Left lobe of liver (tissue), 2 donors: ENCODE results near the gene FIBP. TPM values are rescaled to one million over a fixed set of nuclear protein-coding genes. Genes with fewer than 3 reads are reported as not detected.

Experiments used
- ATAC-seq: fragments of 200-7000 bp; cut with Tn5 transposase; one replicate; pipeline ENCODE4 v1.9.1; 2020; ENCODE audit warnings: mild to moderate bottlenecking, moderate library complexity
- DNase-seq: peaks from one replicate; pipeline ENCODE4 v3.0.0-alpha.2; 2020; ENCODE audit warnings: low spot score
- total RNA-seq: library from RNA; stranded (reverse); gene quantifications from one replicate; pipeline ENCODE4 v1.2.1, GENCODE V29; 2021
- donor health status: DM: no; HTN: no; CAD: no; lungs with moderate emphysema.
- donor health status: DM: no; HTN: yes; CAD: no.

FIBP gene
- 20.3 TPM for total RNA-seq

DNA sequence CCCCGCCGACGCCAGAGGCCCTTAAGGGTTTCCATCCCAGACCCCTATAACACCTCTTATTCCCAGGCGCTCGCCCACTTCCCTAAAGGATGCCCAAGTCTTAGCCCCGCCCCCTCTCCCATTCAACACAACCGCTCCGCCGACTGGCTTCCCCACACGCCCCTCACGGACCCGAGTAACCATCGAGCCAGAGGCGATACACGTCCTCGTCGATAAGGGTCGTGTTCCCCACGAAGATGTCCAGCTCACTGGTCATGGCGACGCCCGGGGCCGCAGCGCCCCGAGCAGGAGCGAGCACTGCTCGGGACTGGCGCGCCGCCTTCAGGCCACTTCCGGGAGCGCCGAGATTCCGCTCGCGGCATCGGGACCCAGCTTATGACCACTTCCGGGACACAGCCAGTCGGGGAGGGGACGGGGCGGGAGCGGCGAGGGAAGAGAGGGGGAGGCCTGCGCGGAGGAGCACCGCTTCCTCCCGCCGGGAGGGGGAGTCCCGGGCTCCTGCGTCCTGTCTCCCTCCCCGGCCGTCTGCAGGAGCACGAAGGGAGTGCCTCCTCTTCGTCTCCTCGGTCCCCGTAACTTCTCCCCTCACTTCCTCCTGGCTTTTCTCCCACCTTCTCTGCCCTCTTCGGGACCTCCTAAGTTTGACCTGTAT lies at the start of gene FIBP:
TSS of gene FIBP (minus strand) at position 309 of the 652 bp plus-strand sequence. CDS start at position 256, 53 bp downstream.
- DNase-seq, result peak; percentile 97
- peak; percentile 82 for ATAC-seq

DNA sequence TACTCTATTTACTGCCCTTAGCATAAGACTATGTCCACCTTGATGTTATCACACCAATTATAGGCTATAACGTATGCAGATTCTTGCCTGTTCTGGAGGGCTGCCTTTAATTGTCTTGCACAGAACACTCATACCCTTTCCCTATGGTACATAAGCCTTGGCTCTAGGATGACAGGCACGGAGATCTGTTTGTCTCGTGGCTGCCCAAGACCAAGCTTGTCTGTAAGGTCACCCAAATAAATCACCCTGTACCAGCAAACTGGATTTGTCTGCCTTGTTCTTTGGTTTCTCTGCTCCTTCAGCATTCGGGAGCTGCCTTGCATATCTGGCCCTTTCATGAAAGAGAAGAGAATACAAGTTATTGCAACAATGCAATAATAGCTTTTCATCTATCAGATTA lies 49.5 kb upstream of the FIBP start:
- DNase-seq (no peak), ATAC-seq (no peak)

DNA sequence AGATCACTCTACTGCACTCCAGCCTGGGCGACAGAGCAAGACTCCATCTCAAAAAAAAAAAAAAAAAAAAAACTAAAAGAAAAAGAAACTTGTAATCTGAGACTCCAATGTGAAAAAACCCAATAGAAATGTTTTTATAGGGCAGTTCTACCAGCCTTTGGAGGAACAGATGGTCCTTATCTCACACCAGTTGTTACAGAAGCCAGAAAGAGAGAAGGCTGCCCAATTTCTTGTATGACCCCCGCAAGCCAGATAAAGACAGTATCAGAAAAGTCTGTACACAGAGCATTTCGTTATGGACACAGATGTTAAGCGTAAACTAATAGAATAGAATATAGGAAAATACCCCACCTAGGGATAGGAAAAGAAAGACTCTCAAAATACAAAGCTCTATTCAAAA lies 45.7 kb upstream of the FIBP start:
- DNase-seq, result no peak

DNA sequence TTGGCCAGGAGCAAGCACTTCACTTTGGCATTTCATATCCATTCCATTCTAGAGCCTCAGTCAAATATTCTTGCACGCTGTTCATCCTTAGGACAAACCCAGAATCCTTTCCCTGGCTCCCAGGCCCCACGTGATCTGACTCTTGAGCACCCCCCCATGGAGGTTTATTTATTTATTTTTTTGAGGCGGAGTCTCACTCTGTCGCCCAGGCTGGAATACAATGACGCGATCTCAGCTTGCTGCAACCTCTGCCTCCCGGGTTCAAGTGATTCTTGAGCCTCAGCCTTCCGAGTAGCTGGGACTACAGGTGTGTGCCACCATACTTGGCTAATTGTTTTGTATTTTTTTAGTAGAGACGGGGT lies 44.3 kb upstream of the FIBP start:
- DNase-seq (no peak), ATAC-seq (no peak)

More for the DNA sequence above, 45.7 kb upstream of the FIBP start:
- ATAC-seq, result no peak

DNA sequence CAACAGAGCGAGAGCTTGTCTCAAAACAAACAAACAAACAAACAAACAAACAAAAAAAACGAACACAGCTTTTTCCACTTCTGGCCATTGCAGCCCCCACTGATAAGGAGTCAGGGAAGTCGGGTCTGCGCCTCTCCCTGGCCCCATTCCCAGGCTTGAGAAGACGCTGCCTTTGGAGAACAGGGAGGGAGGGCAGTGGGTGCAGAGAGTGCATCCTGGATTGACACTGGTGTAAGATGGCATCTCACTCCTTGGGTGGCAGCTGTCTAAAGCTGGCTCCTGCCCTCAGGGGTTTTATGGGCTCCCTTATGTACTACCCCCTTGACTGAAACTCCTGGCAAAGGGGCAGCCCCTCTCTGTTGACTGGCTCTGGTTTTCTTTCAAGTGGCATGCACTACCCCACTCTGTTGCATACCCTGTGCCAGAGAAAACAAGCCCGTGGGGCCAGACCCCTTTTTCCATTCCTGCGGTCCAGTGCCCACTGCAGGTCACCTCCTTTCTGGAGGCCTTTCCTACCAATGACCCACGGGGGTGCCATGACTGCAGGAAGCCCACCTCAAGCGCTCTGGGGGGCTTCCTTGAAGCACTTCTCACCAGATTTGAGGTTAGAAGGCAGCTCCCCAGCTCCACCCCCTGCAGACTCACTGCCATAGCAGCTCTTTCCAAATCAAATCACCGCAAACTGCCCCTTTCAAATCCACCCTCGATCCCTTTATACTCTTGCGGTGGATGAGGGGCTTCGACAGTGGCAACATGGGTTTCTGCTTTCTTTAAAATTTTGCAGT lies 43.7 kb upstream of the FIBP start:
- DNase-seq (no peak), ATAC-seq (no peak)

DNA sequence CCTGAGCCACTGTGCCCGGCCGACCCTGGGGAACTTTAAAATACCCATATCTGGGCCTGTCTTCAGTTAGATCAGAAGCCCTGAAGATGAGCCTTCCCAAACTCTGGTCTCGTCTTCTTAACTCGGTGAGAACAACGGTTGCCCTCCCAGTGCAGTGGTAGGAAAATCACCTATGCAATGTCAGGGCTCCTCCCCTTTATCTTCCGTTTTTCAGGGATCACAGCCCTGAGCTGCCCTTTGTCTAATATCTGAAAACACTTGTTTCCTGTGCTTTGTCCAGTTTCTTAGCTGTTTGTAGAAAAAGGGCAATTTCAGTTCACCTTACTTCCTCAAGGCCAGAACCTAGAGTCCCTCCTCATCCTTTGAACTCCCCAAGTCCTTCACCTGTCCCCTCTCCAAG lies 40.4 kb upstream of the FIBP start:
- ATAC-seq, result no peak
- no peak for DNase-seq

DNA sequence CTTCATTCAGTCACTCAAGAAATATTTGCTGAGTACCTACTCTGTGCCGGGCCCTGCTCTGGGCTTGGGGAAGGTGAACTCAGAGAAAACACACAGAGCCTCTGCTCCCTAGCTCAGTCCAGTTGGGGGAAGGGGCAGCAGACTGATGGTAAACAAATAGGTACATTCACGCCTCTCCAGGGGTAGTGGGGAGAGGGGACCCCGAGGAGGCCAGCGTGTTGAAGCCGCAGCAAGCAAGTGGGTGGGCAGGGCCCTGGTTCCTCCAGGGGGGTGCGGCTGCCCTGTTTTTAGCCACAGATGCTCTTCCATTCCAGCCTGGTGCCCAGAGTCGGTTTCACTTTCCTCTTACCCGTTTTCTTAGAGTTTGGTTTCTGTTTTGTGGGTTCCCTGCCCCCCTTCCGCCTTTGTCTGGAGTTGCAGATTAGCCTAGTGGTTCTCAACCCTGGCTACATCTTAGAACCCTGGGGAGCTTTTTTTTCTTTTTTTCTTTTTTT lies 39.7 kb upstream of the FIBP start:
- DNase-seq (no peak), ATAC-seq (peak; percentile 36)

DNA sequence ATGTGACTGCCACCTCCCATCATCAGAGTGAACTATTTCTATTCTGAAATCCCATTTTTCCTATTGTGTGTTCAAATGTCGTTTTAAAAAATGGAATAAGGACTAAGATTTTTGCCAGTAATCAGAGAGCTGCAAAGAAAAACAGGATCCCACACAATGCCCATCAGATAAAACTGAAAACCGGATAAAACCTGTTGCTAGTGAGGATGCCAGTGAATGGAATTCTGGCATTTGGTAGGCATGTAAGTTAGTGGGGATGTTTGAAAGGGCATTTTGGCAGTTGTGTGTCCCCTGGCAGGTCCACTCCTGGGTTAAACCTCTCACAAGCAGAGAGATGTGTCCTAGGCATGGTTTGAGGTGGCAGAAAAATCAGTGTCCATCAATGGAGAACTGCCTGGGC lies 37.1 kb upstream of the FIBP start:
- DNase-seq (no peak), ATAC-seq (no peak)

DNA sequence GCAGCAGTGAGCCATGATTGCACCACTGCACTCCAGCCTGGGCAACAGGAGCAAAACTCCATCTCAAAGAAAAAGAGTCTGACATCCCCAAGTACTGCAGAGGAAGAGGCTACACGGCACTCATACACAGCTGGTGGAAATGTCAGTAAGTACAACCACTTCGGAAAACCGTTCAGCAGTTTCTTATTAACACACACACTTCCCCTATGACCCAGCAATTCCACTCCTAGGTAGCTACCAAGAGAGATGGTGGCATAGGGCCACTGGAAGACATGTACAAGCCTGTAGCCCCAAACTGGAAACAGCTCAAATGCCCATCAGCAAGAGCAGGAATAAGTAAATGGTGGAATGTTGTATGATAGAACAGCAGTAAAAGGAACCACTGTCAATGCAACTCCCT lies 34.3 kb upstream of the FIBP start:
- no peak for ATAC-seq
- DNase-seq, result no peak

DNA sequence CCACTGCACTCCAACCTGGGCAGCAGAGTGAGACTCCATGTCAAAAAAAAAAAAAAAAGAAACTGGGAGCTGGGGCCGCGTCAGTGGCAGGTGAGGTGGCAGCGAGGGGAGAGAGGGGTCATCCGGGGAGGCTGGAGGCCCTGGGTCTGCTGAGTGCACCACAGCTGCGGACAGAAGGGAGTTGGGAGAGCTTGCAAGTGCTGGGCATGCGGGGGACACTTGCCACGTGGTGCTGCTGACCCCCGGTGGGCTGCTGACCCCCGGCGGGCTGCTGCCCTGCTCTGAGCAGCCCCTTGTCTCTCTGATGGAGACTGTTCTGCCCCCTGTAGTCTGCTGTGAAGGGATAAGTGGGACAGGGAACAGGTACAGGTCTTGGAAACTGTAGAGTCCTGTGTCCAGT lies 33.6 kb upstream of the FIBP start:
- DNase-seq, result no peak
- no peak for ATAC-seq

DNA sequence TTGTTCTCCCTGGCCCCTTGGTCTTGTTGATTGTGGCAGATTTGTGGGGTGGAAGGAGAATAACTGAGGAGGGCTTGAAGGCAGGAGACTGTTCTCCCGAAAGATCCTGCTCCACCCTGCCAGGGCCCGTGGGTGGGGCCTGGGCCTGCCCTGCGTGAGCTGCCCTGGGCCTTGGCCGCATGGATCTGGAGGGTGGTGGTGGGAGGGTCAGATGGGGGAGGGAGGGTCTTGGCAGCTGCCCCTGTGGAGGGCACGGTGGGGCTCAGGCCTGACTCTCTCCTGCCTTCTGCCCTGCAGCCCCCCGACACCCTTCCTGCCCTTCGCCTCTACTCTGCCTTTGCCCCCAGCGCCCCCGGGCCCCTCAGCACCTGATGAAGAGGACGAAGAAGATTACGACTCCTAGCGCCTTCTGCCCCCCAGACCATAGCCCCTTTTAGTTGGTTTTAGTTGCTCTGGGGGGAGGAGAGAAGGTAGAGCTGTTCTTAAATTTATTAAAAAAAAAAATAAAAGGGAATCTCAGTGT lies 32.8 kb upstream of the FIBP start:
- ATAC-seq (no peak), DNase-seq (no peak)

DNA sequence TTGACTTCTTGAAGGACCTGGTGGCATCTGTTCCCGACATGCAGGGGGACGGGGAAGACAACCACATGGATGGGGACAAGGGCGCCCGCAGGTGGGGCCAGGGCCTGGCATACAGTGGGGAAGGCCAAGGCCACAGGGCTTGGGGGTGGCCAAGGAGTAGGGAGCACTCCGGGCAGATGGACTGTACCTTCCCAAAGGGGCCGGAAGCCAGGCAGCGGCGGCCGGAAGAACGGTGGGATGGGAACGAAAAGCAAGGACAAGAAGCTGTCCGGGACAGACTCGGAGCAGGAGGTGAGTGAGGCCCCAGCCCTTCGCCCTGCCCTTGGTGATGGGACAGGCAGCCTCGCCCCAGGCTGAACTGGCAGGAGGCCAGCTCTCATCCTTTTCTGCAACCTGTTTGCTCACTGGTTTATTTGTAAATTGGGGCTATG lies 32.1 kb upstream of the FIBP start:
- no peak for ATAC-seq
- DNase-seq, result no peak

DNA sequence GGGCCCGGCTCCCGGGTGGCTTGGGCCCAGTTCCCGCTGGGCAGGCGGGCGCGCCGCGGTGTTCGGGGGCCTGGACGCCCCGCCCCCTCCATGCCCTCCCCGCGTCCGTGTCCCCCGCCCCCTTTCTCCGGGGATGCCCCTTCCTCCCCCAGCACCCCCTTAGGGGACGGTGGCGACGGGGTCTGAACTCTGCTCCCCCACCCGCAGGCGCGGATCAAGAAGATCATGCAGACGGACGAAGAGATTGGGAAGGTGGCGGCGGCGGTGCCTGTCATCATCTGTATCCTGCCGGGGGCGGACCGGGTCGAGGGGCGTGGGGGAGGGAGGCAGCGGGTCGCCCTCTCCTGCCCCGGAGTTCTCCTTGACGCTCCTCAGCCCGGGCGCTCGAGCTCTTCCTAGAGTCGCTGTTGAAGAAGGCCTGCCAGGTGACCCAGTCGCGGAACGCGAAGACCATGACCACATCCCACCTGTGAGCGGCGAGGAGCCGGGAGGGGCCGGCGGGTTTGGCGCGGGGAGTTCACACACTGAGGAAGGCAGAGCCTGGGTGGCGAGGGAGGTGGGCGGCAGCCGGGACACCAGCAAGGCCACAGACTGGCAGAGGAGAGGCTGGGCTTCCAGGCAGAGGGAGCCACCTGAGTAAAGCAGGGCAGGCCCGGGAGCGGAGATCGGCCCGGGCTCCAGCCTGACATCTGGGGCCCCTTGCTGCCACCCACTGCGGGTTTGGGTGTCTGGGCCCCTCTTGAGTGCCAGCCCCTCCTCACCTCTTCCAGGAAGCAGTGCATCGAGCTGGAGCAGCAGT lies 31.5 kb upstream of the FIBP start:
- peak; percentile 63 for DNase-seq

DNA sequence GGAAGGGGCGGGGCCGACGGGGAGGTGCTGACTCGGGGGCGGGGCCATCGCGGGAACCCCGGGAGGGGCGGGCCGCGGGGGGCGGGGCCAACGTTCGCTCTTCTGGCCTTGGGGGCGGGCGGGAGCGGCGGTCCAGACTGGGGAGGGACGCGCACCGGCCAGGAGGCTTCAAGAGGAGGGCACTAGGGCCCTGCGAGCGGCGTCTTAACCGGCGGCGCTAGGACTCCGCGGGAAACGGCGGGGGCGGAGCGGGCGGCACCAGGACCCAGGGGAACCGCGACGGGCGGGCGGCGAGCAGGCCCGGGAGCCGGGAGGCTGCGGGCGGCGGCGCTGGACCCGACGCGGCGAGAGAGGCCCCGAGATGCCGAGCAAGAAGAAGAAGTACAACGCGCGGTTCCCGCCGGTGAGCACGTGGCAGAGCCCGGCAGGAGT lies 30.9 kb upstream of the FIBP start, which contains the start of gene DRAP1:
TSS of gene DRAP1 (plus strand) at position 286 of the 432 bp plus-strand sequence. CDS start at position 362, 76 bp downstream.
- ATAC-seq, result peak; percentile 92
- DNase-seq, result peak; percentile 99

More for the DNA sequence above, 31.5 kb upstream of the FIBP start:
- peak; percentile 55 for ATAC-seq

DNA sequence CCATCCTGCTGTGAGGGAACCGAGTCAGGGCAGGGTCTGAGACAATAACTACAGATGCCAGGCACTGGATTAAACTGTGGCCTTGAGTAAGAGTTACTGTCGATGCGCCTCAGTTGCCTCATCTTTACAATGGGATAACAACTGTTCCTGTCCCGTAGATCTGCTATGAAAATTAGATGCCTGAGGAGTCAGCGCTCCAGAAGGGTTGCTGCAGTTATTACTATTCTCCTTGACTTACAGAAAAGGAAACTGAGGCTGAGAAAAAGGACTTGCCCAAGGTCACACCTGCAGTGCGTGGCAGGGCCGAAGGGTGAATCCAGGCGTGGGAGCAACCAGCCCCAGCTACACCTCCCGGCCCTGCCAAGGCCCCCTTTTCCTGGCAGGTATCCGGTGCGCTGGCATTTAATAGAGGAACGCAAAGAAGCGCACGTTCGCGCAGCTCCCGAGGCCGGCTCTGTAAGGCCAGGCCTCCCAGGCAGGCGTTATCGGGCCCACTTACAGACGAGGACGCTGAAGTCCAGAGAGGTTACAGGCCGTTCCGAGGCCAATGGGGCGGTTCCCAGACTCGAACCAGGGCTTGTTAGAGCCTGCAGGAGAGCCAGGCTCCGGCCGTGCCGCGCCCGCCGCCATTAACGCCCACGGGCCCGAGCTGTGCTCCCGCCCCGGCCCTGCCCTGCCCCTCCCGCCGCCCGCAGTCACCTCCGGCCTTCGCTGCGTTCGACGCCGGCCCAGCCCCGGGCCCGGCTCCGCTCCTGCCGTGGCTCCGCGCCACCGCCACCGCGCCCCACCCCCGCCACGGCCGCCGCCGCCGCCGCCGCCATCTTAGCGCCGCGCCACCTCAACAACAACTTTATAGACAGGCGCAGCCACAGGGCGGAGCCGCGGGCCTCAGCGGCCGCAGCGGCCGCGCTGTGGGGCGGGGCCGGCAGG lies 30.2 kb upstream of the FIBP start, which contains the start of gene C11orf68:
TSS of gene C11orf68 (minus strand) at position 852 of the 930 bp plus-strand sequence. CDS start at position 821, 31 bp downstream.
- no peak for ATAC-seq
- DNase-seq, result no peak

DNA sequence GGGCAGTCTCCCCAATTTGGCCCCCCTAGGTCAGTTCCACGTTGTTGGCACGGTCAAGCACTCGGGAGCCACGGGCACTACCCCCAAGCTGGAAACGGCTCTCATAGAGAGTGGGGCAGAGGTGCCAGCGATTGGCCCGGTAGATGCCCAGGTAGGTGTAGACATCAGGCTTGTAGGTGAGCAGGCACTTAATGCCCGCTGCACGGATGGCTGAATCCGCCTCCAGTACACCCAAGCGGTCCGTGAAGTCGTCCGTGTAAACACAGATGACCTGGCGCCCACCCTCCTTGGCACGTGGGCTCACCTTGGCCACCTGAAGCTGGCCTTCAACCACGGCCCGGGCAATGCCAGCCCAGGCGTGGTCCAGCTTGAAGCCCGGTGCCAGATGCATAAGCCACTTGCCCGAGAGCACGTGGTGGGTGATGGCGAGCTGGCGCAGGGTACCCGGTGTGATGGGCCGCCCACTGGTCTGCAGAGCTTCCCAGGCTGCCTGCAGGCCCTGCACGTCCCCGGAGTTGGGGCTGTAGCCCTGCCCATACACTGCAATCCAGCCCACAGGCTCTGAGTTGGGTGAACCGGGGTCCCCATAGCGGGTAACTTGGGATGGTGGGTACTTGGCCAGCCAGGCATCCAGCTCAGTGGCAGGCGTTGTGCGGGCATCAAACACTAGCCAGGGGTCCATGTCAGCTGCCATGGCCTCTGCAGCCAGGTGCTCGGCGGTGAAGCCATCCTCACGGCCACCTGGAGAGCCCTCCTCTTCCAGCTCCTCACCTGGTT lies 29.4 kb upstream of the FIBP start:
- ATAC-seq (no peak), DNase-seq (no peak)

DNA sequence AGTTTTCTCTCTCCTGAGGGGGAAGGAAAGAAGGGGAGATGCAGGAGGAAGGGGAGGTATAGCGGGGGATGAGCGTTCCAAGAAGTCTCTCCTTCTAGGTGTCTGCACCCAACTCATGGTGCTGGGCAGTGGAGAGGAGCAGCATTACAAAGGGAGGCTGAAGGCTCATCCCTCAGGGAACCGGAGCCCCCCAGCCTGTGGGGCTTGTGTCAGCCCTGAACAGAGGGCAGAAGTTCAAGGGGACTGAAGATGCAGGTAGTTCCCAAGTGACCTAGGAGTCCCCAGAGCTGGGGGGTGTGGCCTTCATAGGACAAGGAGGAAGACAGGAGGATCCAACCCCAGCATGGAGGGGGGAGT lies 28.8 kb upstream of the FIBP start:
- ATAC-seq (no peak), DNase-seq (no peak)

DNA sequence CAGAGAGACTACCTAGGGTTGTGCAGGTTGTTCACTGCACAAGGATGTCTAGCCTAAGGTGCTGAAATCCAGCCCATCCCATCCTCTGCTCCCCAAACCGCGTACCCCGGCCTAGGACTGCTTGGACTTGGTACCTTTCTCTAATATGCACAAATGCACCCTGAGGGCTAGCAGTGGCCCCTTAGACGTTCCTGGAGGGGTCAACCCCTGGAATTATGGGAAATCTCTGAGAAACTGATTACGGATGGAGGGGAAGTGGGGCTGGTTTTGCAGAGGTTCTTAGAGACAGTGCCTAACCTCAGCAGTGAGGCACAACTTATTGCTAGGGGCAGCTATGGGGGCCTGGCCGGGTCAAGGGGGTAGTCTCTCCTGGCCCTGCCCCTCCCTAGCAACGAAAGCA lies 28.1 kb upstream of the FIBP start:
- no peak for DNase-seq
- no peak for ATAC-seq

DNA sequence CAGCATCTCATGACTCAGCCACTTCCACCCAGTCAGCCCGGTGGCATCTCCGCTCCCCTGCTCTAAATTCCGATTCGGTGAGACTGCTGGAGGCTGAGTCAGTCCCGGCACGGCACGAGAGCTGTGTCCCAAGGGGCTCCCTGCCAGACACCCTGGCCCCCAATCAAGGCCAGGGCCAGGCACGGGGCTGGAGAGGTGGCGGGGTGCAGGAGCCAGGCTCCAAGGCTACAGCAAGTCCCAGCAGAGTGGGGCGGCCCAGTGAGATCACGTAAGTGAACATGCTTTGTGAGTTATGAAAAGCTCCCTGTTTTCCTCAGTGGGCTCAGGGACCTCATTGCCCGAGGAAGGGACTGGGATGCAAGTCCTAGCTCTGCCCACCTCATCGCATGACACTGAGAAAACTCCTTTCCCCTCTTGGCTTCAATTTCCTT lies 27.6 kb upstream of the FIBP start:
- no peak for ATAC-seq
- DNase-seq, result no peak
